ENCODE results near the gene JMJD6.

Gene JMJD6

DNA sequence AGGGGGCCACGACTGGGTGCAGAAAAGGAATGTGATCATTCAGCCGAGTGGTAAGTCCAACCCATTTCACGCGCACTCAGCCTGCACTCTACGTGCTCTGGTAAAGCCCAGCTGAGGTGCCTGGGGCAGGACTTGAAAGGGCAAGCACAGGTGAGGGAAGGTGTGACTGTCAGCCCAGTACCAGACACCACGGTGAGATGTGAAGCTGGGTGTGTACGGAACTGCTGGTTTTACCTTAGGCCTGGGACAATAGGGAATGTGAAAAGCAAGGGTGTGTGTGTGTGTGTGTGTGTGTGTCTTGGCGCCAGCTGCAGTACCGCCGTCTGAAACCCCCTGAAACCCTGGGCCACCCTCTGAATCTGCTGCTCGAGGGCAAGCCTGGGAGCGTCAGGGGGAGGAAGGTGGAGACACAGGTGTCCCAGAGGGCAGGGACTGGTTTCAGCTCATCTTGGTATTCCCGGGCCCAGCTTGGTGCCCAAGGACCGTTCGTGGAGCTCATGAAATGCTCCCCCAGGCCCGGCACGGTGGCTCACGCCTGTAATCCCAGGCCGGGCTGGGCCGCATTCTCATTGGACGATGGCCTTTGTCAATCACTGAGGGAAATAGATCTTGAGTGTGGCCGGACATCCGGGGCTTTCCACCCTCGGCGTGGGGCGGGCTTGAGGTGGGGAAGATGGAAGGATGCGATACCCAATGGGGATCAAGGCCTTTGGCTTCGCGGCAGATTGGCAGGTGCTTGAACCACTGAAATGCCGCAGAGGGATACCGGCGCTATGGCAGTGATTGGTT, 55.1 kb downstream of the JMJD6 start:
- H3K4me3 ChIP-seq (ENCODE audit: low read length) = peak overlapping the region; percentile 89
- H2AFZ ChIP-seq (ENCODE audit: low read depth, low read length) = peak overlapping the region; percentile 64
- no peaks in the 10 kb centered on the region for H3K9me3 ChIP-seq (ENCODE audit: low read length)

DNA sequence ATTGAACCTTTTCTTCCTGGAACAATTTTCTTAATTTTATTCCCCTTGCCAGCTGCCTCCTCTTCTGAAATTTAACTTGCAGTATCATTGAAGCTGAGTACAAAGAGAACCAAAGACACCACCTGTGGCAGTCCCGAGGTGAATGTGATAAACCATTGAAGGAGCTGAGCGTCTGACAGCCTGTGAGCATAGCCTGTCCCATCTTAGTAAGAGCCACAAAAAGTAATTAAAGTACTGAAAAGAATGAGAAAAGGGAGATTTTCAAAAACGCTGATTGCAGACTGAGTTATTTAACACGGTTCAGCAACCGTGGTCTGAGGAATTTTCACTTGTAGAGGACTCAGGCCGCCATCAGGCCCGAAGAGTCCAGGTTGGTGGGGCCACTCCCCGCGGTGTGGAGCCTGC, 55.7 kb downstream of the JMJD6 start:
- H2AFZ ChIP-seq (ENCODE audit: low read depth, low read length) = peak overlapping the region; percentile 64
- no peak overlapping the region for H3K4me3 ChIP-seq (ENCODE audit: low read length)
- no peaks in the 10 kb centered on the region for H3K27me3 ChIP-seq (ENCODE audit: insufficient read depth, low read length)
- no peaks in the 10 kb centered on the region for H3K36me3 ChIP-seq (ENCODE audit: insufficient read depth, low read length)
- peaks cover 9% of the 10 kb centered on the region for H3K4me1 ChIP-seq (ENCODE audit: insufficient read depth, low read length)
- H3K9me3 ChIP-seq (ENCODE audit: low read length) = no peaks in the 10 kb centered on the region

More for the DNA sequence above, 55.1 kb downstream of the JMJD6 start:
- Histone ChIP-seq H3K27me3 (ENCODE audit: insufficient read depth, low read length) (no peaks in the 10 kb centered on the region), H3K36me3 (ENCODE audit: insufficient read depth, low read length) (no peaks in the 10 kb centered on the region), H3K4me1 (ENCODE audit: insufficient read depth, low read length) (peaks cover 9% of the 10 kb centered on the region)

DNA sequence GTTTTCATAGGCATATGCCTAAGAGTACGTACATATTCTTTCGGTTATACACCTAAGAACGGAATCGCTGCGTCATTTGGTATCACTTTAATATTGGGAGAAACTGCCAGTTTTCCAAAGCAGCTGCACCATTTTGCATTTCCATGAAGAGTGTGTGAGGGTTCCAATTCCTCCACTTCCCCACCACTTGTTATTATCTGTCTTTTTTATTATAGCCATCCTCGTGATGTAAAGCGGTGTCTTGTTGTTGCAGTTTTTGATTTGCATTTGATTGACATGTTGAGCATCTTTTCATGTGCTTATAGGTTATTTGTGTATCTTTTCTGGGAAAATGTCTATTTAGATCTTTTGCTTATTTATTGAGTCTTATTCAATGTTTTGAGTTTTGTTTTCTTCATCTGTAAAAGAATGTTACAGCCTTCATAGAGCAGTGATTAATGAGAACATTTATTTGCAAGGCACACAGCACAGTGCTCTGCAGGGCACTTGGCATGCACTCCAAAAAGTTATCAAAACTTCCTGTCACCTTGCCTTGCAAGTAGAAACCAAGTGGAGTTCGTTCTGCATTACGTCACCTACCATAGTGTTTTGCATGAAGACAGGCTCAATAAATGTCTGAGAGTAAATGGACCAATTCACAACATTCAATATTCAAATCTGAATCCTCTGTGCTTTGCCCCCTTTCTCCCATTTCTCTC, 56.2 kb downstream of the JMJD6 start:
- no peaks in the 10 kb centered on the region for H3K36me3 ChIP-seq (ENCODE audit: insufficient read depth, low read length)
- H3K4me3 ChIP-seq (ENCODE audit: low read length) = no peak overlapping the region
- H3K9me3 ChIP-seq (ENCODE audit: low read length) = no peaks in the 10 kb centered on the region

More for the DNA sequence above, 56.2 kb downstream of the JMJD6 start:
- Histone ChIP-seq H3K27me3 (ENCODE audit: insufficient read depth, low read length) (no peaks in the 10 kb centered on the region), H3K4me1 (ENCODE audit: insufficient read depth, low read length) (peaks cover 9% of the 10 kb centered on the region), H2AFZ (ENCODE audit: low read depth, low read length) (peak overlapping the region; percentile 64)
